Immature natural killer cell (primary cell): ENCODE results near the gene MUC2. TPM values are rescaled to one million over a fixed set of nuclear protein-coding genes. Genes with fewer than 3 reads are reported as not detected.
"Not testable (repeated sequence)": the region's sequence is repeated elsewhere in the genome, so short reads cannot be mapped to it uniquely, and the experiment has no call there.

ENCODE experiments used
- DNase-seq, 3 donors: peaks; one replicate each; pipeline ENCODE4 v3.0.0; 2022; ENCODE audit warnings: mixed read lengths in 1 of 3
- H3K27ac Mint-ChIP-seq, 6 donors: one replicate each; pipeline ENCODE4 v1.8.0; 2020; ENCODE audit warnings: mixed read lengths in 6 of 6, mild to moderate bottlenecking in 5 of 6, inconsistent platforms in 4 of 6, moderate library complexity in 3 of 6
- H3K27me3 Mint-ChIP-seq, 3 donors: one replicate each; pipeline ENCODE4 v1.8.0; 2020 to 2021; ENCODE audit warnings: low read depth in 3 of 3, mild to moderate bottlenecking in 3 of 3, mixed read lengths in 3 of 3, moderate library complexity in 3 of 3, inconsistent platforms in 1 of 3
- H3K36me3 Mint-ChIP-seq, 3 donors: one replicate each; pipeline ENCODE4 v1.8.0; 2020; ENCODE audit warnings: mixed read lengths in 3 of 3, inconsistent platforms in 2 of 3, mild to moderate bottlenecking in 2 of 3
- H3K4me1 Mint-ChIP-seq, 2 donors: one replicate each; pipeline ENCODE4 v1.8.0; 2020; ENCODE audit warnings: inconsistent platforms in 2 of 2, mild to moderate bottlenecking in 2 of 2, mixed read lengths in 2 of 2, moderate library complexity in 1 of 2
- H3K4me3 Mint-ChIP-seq, 5 donors: one replicate each; pipeline ENCODE4 v1.8.0; 2020; ENCODE audit warnings: mild to moderate bottlenecking in 5 of 5, mixed read lengths in 5 of 5, inconsistent platforms in 3 of 5, moderate library complexity in 3 of 5
- H3K9me3 Mint-ChIP-seq, 6 donors: one replicate each; pipeline ENCODE4 v1.8.0; 2020; ENCODE audit warnings: mild to moderate bottlenecking in 6 of 6, mixed read lengths in 6 of 6, inconsistent platforms in 4 of 6, moderate library complexity in 3 of 6
- polyA plus RNA-seq, 3 donors: library from polyadenylated mRNA; unstranded; fragments of 300-500 nt; fragmentation: Illumina TruSeq; gene quantifications; one replicate each; pipeline ENCODE4 v1.2.3, GENCODE V29; 2021

Gene MUC2
- polyA plus RNA-seq, 3 donors from 2014 or later, result not detected

DNA sequence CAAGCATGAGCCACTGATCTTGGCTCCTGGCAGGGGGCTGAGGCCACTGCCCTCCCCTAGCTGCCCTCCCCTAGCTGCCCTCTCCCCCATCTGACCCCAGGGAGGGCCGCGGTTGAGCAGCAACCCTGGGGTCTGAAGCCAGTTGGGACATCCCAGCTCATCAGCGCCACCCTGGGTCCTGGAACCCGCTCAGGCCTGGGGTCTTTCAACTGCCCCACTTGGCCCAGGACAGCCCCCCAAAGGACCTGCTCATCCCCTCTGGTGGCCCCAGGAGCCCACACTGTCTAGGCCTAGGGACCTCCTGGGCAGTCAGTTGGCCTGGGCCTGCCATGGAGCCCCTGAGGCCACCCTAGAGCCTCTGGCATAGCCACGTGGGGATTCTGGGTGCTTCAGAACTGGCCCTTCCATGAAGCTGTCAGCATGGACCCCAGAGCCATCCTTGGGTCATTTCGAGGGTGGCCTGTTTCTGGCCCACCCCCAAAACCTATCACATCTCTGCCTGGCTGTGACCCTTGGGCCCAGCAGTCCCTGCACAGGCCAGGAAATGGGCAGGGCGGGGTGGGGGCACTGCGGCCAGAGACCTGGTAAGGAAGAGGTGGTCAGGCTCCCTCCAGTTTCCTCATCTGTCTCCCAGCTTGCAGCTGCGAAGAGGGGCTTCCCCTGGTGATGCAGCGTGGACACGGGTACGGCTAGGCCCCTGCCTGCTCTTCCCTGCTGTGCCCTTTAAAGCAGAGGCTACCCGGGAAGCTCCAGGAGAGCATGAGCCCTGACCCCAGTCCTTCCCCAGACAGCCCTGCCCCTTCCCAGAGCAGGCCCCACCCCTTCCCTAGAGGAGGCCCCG lies 37.9 kb downstream of the MUC2 start:
- Mint-ChIP-seq H3K27ac (no peak overlapping the region), H3K4me1 (peaks cover 0 to 4% of the 10 kb centered on the region in 2 donors), H3K36me3 (no peaks in the 10 kb centered on the region), H3K9me3 (no peaks in the 10 kb centered on the region), H3K4me3 (no peak overlapping the region), H3K27me3 (peaks cover 0 to 5% (median 2%) of the 10 kb centered on the region in 3 donors)
- DNase-seq, result no peak

DNA sequence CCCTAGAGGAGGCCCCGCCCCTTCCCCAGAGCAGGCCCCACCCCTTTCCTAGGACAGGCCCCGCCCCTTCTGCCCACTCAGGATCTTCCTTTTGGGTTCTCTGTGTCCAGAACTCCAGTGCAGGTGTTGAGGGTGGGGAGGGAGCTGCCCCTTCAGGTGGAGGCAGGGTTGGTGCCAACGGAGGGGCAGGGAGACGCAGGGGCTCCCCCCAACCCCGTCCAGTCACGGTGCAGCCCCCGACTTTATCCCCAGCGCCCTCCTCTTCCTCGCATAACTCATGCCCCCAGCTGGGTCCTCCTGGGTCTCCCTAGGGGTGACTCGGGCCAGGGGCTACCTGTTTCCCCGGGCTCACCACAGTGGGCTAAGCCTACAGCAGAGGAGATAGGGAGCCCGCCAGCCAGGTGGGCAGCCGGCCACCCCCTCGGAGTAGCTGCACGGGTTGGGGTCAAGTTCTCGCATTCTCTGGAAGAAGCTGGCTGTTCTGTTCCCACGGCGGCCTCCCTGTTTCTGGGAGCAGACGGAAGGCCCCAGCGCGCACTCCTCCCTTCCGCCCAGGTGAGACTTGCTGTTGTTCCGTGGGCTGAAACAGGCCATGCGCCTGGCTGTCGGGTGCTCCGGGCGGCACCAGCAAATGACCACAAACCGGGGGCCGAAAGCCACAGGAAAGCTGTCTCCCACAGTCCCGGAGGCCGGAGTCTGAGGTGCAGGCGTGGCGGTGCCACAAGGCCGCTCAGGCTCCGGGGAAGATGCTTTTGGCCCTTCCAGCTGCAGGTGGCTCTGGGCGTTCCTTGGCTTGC lies 38.9 kb downstream of the MUC2 start:
- H3K27me3 Mint-ChIP-seq, result peaks cover 0 to 3% (median 2%) of the 10 kb centered on the region in 3 donors
- H3K4me1 Mint-ChIP-seq, result peaks cover 0 to 4% of the 10 kb centered on the region in 2 donors
- no peak overlapping the region for H3K4me3 Mint-ChIP-seq
- no peak for DNase-seq
- H3K27ac Mint-ChIP-seq, result no peak overlapping the region
- no peaks in the 10 kb centered on the region for H3K9me3 Mint-ChIP-seq
- no peaks in the 10 kb centered on the region for H3K36me3 Mint-ChIP-seq

- H3K4me3 Mint-ChIP-seq, H3K9me3 Mint-ChIP-seq, H3K36me3 Mint-ChIP-seq, H3K4me1 Mint-ChIP-seq, H3K27me3 Mint-ChIP-seq, DNase-seq, H3K27ac Mint-ChIP-seq: not testable (repeated sequence)
Observed at GRCh38 chr11:1115292-1115691, 40.6 kb downstream of the MUC2 start.

- DNase-seq, result no peak
- Mint-ChIP-seq H3K4me3 (no peak overlapping the region), H3K4me1 (peaks cover 0 to 2% of the 10 kb centered on the region in 2 donors), H3K27me3 (no peaks in the 10 kb centered on the region), H3K9me3 (no peaks in the 10 kb centered on the region), H3K27ac (no peak overlapping the region), H3K36me3 (no peaks in the 10 kb centered on the region)
Observed at GRCh38 chr11:1116104-1116503, 41.4 kb downstream of the MUC2 start.

DNA sequence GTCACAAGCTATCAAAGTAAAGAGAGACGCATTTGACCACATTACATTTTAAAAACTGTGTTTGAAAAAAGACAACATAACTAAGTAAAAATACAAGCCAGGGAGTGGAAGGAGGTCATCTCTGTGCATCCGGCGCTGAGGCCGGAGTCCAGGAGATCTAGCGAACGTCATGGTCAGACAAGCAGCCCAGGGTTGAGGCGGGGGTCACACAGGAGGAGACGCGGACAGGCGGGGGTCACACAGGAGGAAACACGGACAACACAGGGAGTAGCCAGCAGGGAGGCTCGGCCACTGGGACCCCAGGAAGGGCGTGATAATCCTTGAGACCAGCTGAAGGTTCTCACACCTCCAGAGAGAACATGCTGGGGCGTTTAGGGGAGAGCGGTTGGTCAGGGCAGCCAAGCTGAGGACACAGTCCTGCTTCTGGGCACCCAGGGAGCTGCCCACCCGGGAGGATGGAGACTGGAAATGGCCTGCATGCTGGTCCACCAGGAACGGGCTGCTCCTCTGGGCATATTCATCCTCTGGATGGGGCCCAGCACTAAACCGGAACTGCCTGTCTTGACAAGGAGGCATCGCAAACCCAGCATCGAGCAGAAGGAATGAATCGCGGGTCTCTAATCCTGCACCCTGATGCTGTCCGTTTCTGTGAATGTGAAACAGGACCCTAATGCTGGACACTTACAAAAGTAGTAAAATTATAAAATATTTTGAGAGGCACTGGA lies 42.2 kb downstream of the MUC2 start:
- no peaks in the 10 kb centered on the region for H3K27me3 Mint-ChIP-seq
- no peak for DNase-seq
- peaks cover 0 to 2% of the 10 kb centered on the region in 2 donors for H3K4me1 Mint-ChIP-seq
- H3K27ac Mint-ChIP-seq, result peak overlapping the region in 1 of 6 donors; percentile 8
- H3K36me3 Mint-ChIP-seq, result no peaks in the 10 kb centered on the region
- H3K9me3 Mint-ChIP-seq, result no peaks in the 10 kb centered on the region
- no peak overlapping the region for H3K4me3 Mint-ChIP-seq

DNA sequence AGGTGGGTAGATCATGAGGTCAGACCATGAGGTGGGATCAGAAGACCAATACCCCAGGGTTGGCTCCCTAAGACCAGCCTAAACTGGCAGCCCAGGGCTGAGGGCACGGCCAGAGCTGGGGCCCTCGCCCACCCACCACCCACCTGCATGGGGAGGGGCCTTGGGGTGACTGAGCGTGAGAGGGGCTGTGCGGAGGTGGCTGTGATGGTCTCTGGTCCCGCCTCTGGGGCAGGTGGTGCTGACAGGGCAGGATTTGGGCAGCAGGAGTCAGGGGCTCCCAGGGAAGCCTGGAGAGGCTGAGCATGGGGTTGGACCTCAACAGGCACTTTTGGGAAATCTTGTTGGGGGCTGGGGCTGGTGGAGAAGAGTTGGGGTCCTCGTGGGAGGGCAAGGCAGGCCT lies 43.3 kb downstream of the MUC2 start:
- Mint-ChIP-seq H3K4me3 (no peak overlapping the region), H3K27ac (no peak overlapping the region), H3K4me1 (peaks cover 0 to 2% of the 10 kb centered on the region in 2 donors), H3K9me3 (no peaks in the 10 kb centered on the region), H3K27me3 (no peaks in the 10 kb centered on the region), H3K36me3 (no peaks in the 10 kb centered on the region)
- no peak for DNase-seq

GRCh38 chr11:1118755-1119603 lies 44.3 kb downstream of the MUC2 start:
- Mint-ChIP-seq H3K4me1 (peaks cover 0 to 2% of the 10 kb centered on the region in 2 donors), H3K9me3 (no peaks in the 10 kb centered on the region), H3K27me3 (peaks cover 0 to 1% (median 0%) of the 10 kb centered on the region in 3 donors), H3K27ac (no peak overlapping the region), H3K4me3 (no peak overlapping the region), H3K36me3 (no peaks in the 10 kb centered on the region)
- DNase-seq, result no peak

- Mint-ChIP-seq H3K4me1 (peaks cover 0 to under 1% of the 10 kb centered on the region in 2 donors), H3K9me3 (no peaks in the 10 kb centered on the region), H3K27ac (no peak overlapping the region), H3K4me3 (no peak overlapping the region), H3K27me3 (peaks cover 0 to 1% (median 0%) of the 10 kb centered on the region in 3 donors), H3K36me3 (no peaks in the 10 kb centered on the region)
- DNase-seq, result no peak
Observed at GRCh38 chr11:1119604-1120146, 45.0 kb downstream of the MUC2 start.

DNA sequence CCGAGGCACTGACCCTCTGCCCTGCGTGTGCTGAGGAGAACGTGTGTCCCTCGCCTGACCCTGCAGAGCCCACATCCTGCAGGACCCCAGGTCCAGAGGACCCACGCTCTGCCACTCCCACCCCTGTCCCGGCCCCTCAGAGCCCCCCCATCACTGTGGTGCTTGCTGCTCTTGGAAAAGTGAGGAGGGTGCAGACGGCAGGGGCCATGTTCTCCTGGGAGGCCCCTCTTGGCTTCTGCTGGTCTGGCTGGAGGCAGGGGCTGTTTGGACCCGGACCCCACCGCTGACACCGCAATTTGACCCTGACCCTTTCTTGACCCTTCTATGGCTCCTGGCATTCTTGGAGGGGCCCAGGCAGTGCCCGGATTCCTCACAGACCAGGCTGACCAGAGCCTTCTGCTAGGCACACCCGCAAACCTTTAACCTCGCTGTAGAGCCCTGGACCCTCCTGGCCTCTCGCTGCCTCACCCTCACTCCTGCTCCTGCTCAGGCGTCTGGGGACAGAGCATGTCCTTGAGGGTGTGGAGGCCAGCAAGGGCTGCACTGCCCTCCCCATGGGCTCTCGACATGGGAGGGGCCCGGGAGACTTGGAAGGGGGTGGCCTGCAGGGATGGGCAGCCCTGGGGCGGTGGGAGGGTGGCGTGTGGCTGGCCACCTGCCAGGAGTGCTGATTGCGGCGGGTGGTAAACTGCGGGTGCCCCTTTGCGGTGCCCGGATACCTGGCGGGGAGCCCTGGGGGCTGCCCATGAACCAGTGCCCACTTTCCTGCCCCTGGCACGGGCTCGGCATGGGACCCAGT lies 46.1 kb downstream of the MUC2 start:
- H3K27ac Mint-ChIP-seq, result no peak overlapping the region
- H3K27me3 Mint-ChIP-seq, result peaks cover 0 to 1% (median 0%) of the 10 kb centered on the region in 3 donors
- no peaks in the 10 kb centered on the region for H3K36me3 Mint-ChIP-seq
- no peak for DNase-seq
- no peaks in the 10 kb centered on the region for H3K4me1 Mint-ChIP-seq
- no peak overlapping the region for H3K4me3 Mint-ChIP-seq
- no peaks in the 10 kb centered on the region for H3K9me3 Mint-ChIP-seq

DNA sequence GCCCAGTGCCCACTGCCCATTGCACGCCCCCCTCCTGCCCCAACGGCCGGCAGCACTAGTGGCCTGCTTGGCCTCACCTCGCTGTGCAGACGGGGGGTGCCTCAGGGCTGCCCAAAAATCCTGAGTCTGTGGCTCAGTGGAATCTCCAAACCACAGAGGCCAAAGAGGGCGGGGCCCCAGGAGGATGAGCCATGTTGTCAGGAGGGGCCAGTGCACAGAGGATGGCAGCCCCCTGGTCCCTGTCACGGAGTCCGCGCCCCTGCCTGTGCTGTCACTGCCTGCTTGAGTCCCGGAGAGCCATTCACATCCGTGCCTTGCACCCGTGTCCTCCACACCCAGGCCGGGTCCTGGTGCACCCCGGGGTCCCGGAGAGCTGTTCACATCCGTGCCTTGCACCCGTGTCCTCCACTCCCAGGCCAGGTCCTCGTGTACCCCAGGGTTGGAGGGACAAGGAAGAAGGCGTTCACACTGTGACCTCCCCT lies 46.7 kb downstream of the MUC2 start:
- peaks cover 0 to 1% (median 0%) of the 10 kb centered on the region in 3 donors for H3K27me3 Mint-ChIP-seq
- no peaks in the 10 kb centered on the region for H3K9me3 Mint-ChIP-seq
- no peak overlapping the region for H3K27ac Mint-ChIP-seq
- no peaks in the 10 kb centered on the region for H3K4me1 Mint-ChIP-seq
- no peak for DNase-seq
- no peaks in the 10 kb centered on the region for H3K36me3 Mint-ChIP-seq
- H3K4me3 Mint-ChIP-seq, result no peak overlapping the region

- Mint-ChIP-seq H3K4me3 (no peak overlapping the region), H3K27me3 (peaks cover 0 to 1% (median 0%) of the 10 kb centered on the region in 3 donors), H3K27ac (no peak overlapping the region), H3K36me3 (no peaks in the 10 kb centered on the region), H3K9me3 (no peaks in the 10 kb centered on the region), H3K4me1 (no peaks in the 10 kb centered on the region)
- DNase-seq, result no peak
Observed at GRCh38 chr11:1121813-1122663, 47.4 kb downstream of the MUC2 start.

DNA sequence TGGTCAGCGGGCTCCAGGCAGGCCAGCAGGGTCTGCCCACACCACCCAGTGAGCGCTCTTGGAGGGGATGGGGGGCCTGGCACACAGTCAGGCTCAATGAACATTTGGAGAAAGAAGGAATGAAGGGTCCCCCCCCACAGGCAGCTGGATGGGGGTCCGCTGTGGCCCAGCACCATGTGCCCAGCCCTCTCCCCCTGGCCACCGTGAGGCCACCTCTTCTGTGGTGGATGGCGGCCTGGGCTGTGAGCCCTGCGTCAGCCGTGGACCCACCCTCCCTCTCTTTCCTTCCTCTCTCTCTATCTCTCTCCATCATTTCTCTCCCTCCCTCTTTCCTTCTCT lies 48.0 kb downstream of the MUC2 start:
- Mint-ChIP-seq H3K27me3 (peaks cover 0 to 1% (median 0%) of the 10 kb centered on the region in 3 donors), H3K4me1 (no peaks in the 10 kb centered on the region), H3K9me3 (no peaks in the 10 kb centered on the region), H3K27ac (no peak overlapping the region), H3K36me3 (no peaks in the 10 kb centered on the region), H3K4me3 (no peak overlapping the region)
- no peak for DNase-seq
